ENCODE results near the gene GOLGA8J.
"Not testable (repeated sequence)": the region's sequence is repeated elsewhere in the genome, so short reads cannot be mapped to it uniquely, and the experiment has no call there.

Gene GOLGA8J, protein sequence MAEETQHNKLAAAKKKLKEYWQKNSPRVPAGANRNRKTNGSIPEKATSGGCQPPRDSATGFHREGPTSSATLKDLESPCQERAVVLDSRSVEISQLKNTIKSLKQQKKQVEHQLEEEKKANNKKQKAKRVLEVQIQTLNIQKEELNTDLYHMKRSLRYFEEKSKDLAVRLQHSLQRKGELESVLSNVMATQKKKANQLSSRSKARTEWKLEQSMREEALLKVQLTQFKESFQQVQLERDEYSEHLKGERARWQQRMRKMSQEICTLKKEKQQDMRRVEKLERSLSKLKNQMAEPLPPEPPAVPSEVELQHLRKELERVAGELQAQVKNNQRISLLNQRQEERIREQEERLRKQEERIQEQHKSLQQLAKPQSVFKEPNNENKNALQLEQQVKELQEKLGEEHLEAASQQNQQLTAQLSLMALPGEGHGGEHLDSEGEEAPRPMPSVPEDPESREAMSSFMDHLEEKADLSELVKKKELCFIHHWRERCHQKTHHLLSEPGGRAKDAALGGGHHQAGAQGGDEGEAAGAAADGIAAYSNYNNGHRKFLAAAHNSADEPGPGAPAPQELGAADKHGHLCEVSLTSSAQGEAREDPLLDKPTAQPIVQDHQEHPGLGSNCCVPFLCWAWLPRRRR

DNA sequence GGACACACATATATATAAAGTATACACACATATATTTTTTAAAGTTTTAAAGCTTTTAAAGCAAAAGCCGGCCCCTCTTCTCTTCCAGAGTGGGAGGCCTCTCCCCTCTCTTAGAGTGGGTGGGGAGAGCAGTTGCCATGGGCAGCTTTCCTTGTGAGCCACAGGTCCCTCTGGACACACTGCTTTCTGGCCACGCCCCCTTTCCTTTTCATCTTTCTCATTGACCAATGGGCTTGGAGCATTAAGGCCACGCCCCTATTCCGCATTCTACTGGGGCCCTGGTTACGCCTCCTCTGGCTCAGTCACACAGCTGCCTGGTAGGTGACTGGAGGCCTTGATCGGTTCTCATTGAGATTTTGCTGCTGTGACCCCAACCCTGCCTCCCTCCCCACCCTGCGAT, at the start of gene GOLGA8J:
Gene GOLGA8J (plus strand): TSS at position 301 of the 400 bp plus-strand sequence. CDS start 98 bp downstream, at position 399.
- not testable (repeated sequence) for DNase-seq (ENCODE audit: low read depth, low spot score)

DNA sequence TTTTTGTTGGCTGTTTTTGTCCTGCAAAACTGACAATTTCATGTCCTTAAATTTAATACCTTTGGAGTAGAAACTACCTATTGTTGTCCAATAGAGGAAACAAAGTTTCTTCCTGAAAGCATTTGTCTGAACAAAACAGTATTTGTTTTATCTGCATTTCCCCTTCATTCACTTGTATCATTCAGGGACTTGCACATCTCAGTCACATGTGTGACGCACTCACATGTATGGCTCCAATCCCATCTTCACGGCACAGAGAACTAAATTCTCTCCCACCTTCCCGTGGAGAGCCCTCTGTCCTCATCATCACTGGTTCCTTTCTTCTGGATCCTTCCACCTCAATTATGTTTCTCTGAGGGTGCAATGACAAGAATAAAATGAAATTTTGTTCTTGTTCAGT, 49.5 kb upstream of the GOLGA8J start:
- no peak for DNase-seq (ENCODE audit: low read depth, low spot score)

- no peak for DNase-seq (ENCODE audit: low read depth, low spot score)
Measured at GRCh38 chr15:30033763-30034162, 49.0 kb upstream of the GOLGA8J start.

- DNase-seq (ENCODE audit: low read depth, low spot score): no peak
Measured at GRCh38 chr15:30036036-30036703, 46.6 kb upstream of the GOLGA8J start.

DNA sequence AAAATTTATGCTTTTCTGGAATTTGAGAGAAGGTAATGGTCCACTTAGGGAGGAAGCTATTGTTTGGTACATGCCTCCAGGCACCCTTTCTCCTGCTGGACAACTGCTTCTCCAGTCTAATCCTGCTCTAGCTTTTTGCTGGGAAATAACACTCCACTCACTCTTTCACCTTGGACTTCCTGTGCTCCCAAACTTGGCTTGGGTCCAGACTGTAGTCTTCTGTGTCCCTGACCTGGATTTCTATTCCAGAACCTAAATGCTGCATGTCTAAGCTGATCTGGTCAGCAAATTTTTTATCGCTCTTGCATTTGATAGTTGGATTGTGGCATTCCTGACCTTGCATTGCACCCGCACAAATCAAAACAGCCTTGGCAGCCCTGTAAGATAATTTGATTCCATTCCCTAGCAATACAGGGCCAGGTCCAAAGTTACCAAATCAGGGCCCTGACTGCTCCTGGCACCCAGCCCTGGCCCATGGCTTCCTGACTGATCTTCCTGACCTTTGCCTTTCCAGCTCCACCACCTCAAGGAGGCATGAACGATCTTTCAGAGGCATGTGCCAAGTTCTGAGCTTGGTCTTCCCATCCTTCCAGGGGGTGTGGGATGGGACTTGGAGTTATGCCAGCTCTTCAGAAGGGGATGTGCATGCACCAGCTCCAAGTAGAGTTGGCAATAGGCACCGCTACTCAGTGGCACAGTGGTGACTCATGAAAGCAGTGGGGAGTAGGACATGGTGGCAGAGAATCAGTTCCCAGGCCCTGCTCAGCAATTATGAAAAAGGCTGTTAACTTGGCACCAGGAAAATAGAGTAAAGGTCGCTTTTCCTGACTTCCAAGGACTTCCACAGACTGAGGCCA, 43.9 kb upstream of the GOLGA8J start:
- DNase-seq (ENCODE audit: low read depth, low spot score): no peak

GRCh38 chr15:30041868-30042267, 40.9 kb upstream of the GOLGA8J start:
- DNase-seq (ENCODE audit: low read depth, low spot score): no peak

DNA sequence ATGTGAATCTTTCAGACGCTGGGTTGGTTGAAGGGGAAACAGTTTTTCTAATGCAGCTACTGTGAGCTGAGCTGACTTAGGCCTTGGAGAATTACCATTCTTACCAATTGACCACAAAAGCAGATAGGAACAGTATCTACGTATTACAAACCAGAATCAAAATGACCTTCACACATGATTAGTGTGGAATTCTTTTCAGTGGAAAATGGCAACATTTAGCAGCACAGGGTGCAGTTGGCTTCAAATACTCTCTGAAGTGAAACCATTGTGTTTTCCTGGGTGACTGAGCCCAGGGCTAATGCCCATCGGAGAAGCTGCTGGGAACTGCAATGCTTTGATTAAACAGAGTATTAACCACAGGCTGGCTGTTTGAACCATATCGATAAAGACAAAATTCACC, 40.2 kb upstream of the GOLGA8J start:
- DNase-seq (ENCODE audit: low read depth, low spot score): no peak

GRCh38 chr15:30043211-30043655, 39.5 kb upstream of the GOLGA8J start:
- DNase-seq (ENCODE audit: low read depth, low spot score): no peak

DNA sequence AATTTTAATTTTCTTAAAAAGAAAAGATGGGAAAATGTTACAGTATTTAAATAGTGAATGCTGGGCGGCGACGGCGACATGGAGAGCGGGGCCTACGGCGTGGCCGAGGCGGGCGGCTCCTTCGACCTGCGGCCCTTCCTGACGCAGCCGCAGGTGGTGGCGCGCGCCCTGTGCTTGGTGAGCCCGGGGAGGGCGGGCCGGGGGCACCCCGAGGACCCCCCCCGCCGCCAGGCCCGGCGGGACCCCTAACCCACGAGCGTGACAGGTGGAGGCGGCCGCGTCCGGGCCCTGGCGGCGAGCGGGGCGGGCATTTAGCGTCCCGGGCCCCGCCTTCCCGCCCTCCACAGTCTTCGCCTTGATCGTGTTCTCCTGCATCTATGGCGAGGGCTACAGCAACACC, 38.4 kb upstream of the GOLGA8J start:
- no peak for DNase-seq (ENCODE audit: low read depth, low spot score)

- peak; percentile 30 for DNase-seq (ENCODE audit: low read depth, low spot score)
Measured at GRCh38 chr15:30044826-30045225, 37.9 kb upstream of the GOLGA8J start.

DNA sequence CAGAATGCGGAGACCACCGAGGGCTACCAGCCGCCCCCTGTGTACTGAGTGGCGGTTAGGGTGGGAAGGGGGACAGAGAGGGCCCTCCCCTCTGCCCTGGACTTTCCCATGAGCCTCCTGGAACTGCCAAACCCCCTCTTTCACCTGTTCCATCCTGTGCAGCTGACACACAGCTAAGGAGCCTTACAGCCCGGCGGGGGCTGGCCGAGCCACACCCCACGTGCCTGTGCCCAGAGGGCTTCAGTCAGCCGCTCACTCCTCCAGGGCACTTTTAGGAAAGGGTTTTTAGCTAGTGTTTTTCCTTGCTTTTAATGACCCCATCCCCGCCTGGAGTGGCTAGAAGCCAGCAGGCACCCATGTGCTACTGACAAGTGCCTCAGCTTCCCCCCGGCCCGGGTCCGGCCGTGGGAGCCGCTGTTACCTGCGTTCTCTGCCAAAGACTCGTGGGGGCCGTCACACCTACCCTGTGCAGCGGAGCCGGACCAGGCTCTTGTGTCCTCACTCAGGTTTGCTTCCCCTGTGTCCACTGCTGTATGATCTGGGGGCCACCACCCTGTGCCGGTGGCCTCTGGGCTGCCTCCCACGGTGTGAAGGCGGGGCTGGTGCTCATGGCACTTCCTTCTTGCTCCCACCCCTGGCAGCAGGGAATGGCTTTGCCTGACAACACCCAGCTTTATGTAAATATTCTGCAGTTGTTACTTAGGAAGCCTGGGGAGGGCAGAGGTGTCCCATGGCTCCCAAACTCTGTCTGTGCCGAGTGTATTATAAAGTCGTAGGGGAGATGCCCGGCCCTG, 37.3 kb upstream of the GOLGA8J start:
- peak; percentile 27 for DNase-seq (ENCODE audit: low read depth, low spot score)

GRCh38 chr15:30046430-30046829, 36.3 kb upstream of the GOLGA8J start:
- DNase-seq (ENCODE audit: low read depth, low spot score): no peak

- no peak for DNase-seq (ENCODE audit: low read depth, low spot score)
Measured at GRCh38 chr15:30055604-30056003, 27.2 kb upstream of the GOLGA8J start.

GRCh38 chr15:30056166-30056565, 26.6 kb upstream of the GOLGA8J start:
- no peak for DNase-seq (ENCODE audit: low read depth, low spot score)

DNA sequence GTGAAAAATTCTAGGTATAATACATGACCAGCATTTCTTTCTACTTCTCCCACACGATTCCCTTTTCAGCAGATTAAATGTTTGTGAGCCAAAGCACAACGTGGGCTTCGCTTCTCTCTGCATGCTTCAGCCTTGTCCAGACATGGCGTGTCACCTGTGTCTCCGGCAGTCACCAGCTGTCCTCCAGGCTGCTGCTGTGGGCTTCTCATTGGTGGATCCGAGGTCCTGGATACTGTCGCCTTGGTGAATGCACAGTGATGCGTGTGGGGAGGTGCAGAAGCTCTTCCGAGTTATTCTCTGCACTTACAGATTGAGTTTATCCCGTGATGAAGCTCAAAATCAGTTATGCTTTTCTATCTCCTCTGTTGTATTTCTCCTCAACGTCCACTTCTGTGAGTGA, 23.0 kb upstream of the GOLGA8J start:
- DNase-seq (ENCODE audit: low read depth, low spot score): no peak

- DNase-seq (ENCODE audit: low read depth, low spot score): no peak
Measured at GRCh38 chr15:30062881-30063280, 19.9 kb upstream of the GOLGA8J start.

DNA sequence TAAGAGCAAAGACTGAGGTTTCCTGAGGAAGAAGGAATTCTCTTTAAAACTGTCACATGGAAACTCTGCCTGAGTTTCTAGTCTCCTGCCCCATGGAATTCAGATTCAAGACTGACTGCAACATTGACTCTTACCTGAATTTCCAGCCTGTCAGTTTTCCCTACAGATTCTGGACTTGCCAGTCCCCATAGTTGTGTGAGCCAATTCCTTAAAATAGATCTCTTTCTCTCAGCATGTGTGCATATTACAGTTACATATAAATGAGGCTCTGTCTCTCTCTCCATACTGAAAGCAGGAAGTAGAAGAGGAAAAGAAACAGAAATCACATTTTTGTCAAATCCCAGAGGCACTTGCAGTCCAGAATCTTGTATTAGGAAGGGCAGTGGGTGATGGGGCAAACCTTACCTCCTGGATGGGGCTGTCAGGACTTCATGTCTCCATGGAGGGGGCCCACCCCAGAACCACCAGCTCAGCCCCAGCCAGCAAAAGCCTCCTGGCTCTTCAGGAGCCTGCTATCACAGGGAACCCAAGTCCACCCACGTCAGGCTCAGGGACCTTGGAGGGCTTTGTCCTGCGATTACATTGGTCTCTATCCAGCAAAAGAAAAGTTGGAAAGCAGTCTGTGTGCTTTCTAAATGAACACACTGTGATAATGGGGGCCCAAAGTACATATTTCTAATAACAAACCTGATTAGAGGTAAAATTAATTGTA, 18.8 kb upstream of the GOLGA8J start:
- no peak for DNase-seq (ENCODE audit: low read depth, low spot score)

DNA sequence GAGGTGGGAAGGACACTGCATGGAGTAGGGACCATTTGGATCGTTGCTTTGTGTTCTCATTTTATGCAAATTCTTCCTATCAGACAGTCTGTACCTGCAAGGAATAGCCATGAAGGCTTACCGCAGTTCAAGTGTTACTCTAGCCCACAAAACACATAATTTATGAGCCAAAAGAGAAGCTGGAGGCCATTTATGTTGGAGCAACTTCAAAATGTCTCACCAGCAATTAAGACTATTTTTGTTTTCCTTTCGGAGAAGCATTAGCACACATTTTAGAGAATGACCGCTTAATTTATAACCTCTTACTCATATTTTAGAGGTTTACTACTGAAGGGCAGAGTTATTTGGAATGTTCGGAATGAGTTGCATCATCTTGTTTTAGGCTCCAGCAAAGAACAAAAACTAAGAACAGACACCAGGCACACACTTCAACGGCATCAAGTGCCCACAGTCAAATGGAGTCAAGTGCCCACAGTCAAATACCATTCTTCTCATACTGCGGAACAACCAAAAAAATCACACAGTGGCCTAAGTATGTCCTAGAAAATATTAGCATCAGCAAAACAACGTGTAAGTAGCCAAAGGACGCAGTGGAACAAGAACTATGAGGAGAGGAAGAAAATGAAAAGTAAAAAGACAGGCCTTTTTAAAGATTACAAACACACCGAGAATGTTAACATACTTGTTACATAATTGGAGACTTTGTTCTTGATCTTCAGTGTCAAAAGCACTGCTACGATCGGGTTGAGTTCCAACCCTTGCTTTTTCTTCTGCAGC, 17.5 kb upstream of the GOLGA8J start:
- no peak for DNase-seq (ENCODE audit: low read depth, low spot score)

GRCh38 chr15:30068326-30068725, 14.4 kb upstream of the GOLGA8J start:
- no peak for DNase-seq (ENCODE audit: low read depth, low spot score)
